T-helper 2 cell (primary cell): Measurements from ENCODE around the gene ARVCF.

Experiments
- DNase-seq, 5 experiments: peaks; one replicate each; pipeline versions ENCODE4 v3.0.0 to v3.0.0-alpha.2; 2012 to 2022

Gene ARVCF

GRCh38 chr22:19984851-19985811 lies 31.5 kb downstream of the ARVCF start:
- no peak for DNase-seq

- DNase-seq: no peak
Measured at GRCh38 chr22:19984201-19984753, 32.3 kb downstream of the ARVCF start.

- no peak for DNase-seq
Measured at GRCh38 chr22:19983741-19984140, 32.9 kb downstream of the ARVCF start.

- DNase-seq: no peak
Measured at GRCh38 chr22:19982991-19983578, 33.5 kb downstream of the ARVCF start.

GRCh38 chr22:19981961-19982920 lies 34.4 kb downstream of the ARVCF start:
- no peak for DNase-seq

GRCh38 chr22:19981171-19981960 lies 35.3 kb downstream of the ARVCF start:
- DNase-seq: no peak

GRCh38 chr22:19980766-19981165 lies 35.9 kb downstream of the ARVCF start:
- no peak for DNase-seq

- DNase-seq: no peak
Measured at GRCh38 chr22:19979712-19980493, 36.7 kb downstream of the ARVCF start.

- DNase-seq: no peak
Measured at GRCh38 chr22:19978748-19979147, 37.9 kb downstream of the ARVCF start.

GRCh38 chr22:19977296-19978243 lies 39.1 kb downstream of the ARVCF start:
- DNase-seq: no peak

GRCh38 chr22:19976671-19977070 lies 40.0 kb downstream of the ARVCF start:
- no peak for DNase-seq

GRCh38 chr22:19975707-19976035 lies 41.0 kb downstream of the ARVCF start:
- DNase-seq: no peak

GRCh38 chr22:19974935-19975706 lies 41.5 kb downstream of the ARVCF start:
- DNase-seq: no peak

- peak in 1 of 5 experiments; percentile 47 for DNase-seq
Measured at GRCh38 chr22:19974268-19974861, 42.3 kb downstream of the ARVCF start.

GRCh38 chr22:19973551-19974267 lies 42.9 kb downstream of the ARVCF start:
- DNase-seq: no peak

- DNase-seq: no peak
Measured at GRCh38 chr22:19972652-19973550, 43.7 kb downstream of the ARVCF start.

GRCh38 chr22:19972251-19972650 lies 44.4 kb downstream of the ARVCF start:
- no peak for DNase-seq
